Suprapubic skin (tissue), 4 donors: Measurements from ENCODE around the gene OSR1.

Experiments
- CTCF ChIP-seq, 2 donors: fragments of 200-600 bp in 1 of 2; fragments of 450-650 bp in 1 of 2; sonication (generic) in 1 of 2; IDR thresholded peaks; one replicate each; pipeline ENCODE4 v1.5.1; 2016 to 2019; ENCODE audit warnings: antibody characterized with exemption in 2 of 2, mild to moderate bottlenecking in 1 of 2, moderate library complexity in 1 of 2
- POLR2A ChIP-seq, 2 donors: fragments of 450-650 bp; IDR thresholded peaks; one replicate each; pipeline ENCODE4 v1.6.1; 2017; ENCODE audit warnings: antibody characterized with exemption in 2 of 2, mild to moderate bottlenecking in 2 of 2, moderate library complexity in 2 of 2
- POLR2AphosphoS5 ChIP-seq, 3 donors: sonication (generic); formaldehyde crosslinking; IDR thresholded peaks; one replicate each; pipeline ENCODE4 v1.6.1; 2017; ENCODE audit warnings: antibody characterized with exemption in 3 of 3

- TF ChIP-seq CTCF (IDR thresholded peaks at IDR 0.05): no peak
- TF ChIP-seq POLR2A (IDR thresholded peaks at IDR 0.05): no peak
- no peak for TF ChIP-seq POLR2AphosphoS5 (IDR thresholded peaks at IDR 0.05)
These were observed 37.6 kb downstream of the OSR1 start for GRCh38 chr2:19320813-19321212.
